ENCODE results near the gene NOX3. TPM values are rescaled to one million over a fixed set of nuclear protein-coding genes. Genes with fewer than 3 reads are reported as not detected.
"Not testable (repeated sequence)": the region's sequence is repeated elsewhere in the genome, so short reads cannot be mapped to it uniquely, and the experiment has no call there.

The NOX3 gene
- total RNA-seq, 2 experiments from 2014 or later = not detected

DNA sequence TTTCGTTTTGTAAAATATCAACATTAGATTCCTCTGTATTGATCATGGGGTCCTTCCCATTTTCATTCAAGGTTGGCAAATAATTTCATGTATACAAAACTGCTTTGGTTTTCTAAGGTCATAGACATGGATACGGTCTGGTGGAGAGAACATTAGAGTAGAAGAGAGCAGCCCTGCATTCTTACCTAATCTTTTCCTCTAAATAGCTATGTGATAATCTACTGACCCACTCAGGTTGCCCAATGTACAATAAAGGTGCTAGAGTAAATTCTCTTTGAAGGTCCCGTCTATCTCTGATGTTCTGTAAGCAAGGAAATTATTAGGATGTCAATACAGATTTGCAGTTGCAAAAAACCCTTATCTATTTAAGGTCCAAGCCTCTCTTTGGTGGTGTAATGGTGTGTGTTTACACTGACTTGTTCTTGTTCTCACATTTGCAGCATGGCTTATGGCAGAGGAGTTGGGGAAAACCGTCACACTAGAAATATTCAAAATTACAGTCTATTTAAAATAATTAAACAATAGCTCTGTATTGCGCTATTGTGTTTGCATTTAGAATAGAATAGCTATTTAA lies 31.2 kb upstream of the NOX3 start:
- CTCF ChIA-PET = no interaction called here
- no peak for ATAC-seq

DNA sequence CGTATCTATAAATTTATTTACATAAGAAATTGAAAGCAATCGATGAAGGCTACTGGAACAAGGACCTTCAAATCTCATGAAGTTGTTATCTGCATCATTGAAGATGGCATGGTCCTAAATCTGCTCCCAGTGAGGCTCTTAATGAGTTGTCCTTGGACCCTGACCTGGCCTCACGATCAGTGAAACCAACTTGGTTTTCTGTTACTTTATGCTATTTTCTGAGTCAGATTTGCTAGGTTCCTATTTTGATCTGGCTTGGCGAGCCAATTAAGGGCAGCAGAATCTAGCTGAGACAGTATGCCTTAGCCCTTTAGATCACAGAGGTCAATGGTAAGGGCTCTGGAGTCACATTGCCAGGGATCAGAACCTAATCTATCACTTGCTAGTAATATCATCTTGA lies 30.1 kb upstream of the NOX3 start:
- no peak overlapping the region for H3K4me3 Mint-ChIP-seq

More for the DNA sequence above, 31.2 kb upstream of the NOX3 start:
- Mint-ChIP-seq H3K9me3 (ENCODE audit: low read depth) (no peaks in the 10 kb centered on the region), H3K4me3 (no peak overlapping the region), H3K36me3 (no peaks in the 10 kb centered on the region), H3K27me3 (peaks cover 11% of the 10 kb centered on the region), H3K4me1 (no peaks in the 10 kb centered on the region), H3K27ac (no peak overlapping the region)
- no peak for DNase-seq

DNA sequence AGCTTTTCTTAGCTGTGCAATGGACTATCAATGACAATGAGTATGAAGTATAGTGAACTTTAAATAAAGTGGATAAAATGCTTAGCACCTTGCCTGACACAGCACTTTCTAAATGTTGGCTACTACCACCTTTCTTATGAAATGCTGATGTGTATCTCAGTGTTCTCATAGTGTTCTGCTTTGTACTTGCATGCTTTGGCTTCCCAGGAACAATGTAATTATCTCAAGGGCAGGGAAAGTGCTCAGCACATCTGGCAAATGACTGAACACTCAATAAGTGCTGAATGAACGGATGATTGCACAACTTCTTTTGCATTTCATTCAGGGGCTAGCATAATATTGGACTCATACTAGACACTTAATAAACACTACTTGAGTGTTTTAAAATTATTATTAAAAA lies 28.2 kb upstream of the NOX3 start:
- peaks cover 2% of the 10 kb centered on the region for H3K36me3 Mint-ChIP-seq
- H3K27me3 Mint-ChIP-seq = peaks cover 18% of the 10 kb centered on the region
- CTCF ChIA-PET = no interaction called here

More for the DNA sequence above, 30.1 kb upstream of the NOX3 start:
- DNase-seq (no peak), ATAC-seq (no peak)
- Mint-ChIP-seq H3K27ac (no peak overlapping the region), H3K27me3 (peaks cover 15% of the 10 kb centered on the region), H3K4me1 (no peaks in the 10 kb centered on the region), H3K36me3 (peaks cover 2% of the 10 kb centered on the region), H3K9me3 (ENCODE audit: low read depth) (no peaks in the 10 kb centered on the region)
- CTCF ChIA-PET = no interaction called here

DNA sequence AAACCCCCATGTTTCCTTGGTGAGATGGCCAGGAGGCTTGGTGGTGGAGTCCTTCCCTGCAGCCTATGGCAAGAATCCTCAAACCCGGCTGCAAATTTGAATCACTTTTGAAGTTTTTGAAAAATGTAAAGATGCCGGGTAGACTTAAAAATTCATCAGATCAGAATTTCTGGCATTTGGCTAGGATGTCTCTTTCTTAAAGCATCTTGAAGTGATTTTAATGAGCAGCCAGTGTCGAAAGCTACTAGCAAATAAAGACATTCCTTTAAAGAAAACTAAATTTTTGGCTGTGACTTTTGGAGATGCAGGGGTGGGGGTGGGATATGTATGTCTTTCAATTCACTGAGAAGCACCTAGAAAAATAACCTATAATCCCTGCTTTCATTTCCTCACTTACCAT lies 25.6 kb upstream of the NOX3 start:
- CTCF ChIA-PET = no interaction called here
- no peak for ATAC-seq

More for the DNA sequence above, 28.2 kb upstream of the NOX3 start:
- no peak overlapping the region for H3K4me3 Mint-ChIP-seq
- no peaks in the 10 kb centered on the region for H3K4me1 Mint-ChIP-seq
- H3K9me3 Mint-ChIP-seq (ENCODE audit: low read depth) = no peaks in the 10 kb centered on the region
- H3K27ac Mint-ChIP-seq = no peak overlapping the region
- DNase-seq = no peak
- no peak for ATAC-seq

DNA sequence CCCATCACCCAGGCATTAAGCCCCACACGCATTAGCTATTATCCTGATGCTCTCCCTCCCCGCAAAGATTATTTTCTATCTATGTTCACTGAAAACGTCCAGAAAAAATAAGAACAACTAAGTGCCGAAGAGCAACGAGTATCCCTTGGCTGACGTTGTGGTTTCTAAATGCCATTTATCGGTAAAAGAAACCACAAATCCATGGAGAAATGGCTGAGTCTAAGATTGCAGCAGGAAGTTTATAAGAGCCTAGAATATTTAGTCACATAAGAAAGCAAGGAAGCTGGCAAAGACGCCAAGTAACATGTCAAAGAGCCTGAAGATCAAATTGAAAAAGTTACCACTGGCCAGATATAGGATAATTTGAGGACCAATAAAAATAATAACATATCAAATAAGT lies 18.1 kb upstream of the NOX3 start:
- H3K27ac Mint-ChIP-seq = no peak overlapping the region
- ATAC-seq (no peak), DNase-seq (no peak)
- no peaks in the 10 kb centered on the region for H3K4me1 Mint-ChIP-seq
- H3K36me3 Mint-ChIP-seq = no peaks in the 10 kb centered on the region
- CTCF ChIA-PET = no interaction called here
- peaks cover 6% of the 10 kb centered on the region for H3K27me3 Mint-ChIP-seq
- peaks cover 6% of the 10 kb centered on the region for H3K9me3 Mint-ChIP-seq (ENCODE audit: low read depth)
- no peak overlapping the region for H3K4me3 Mint-ChIP-seq

More for the DNA sequence above, 25.6 kb upstream of the NOX3 start:
- Mint-ChIP-seq H3K27me3 (peaks cover 22% of the 10 kb centered on the region), H3K27ac (no peak overlapping the region), H3K4me3 (no peak overlapping the region), H3K36me3 (peaks cover 2% of the 10 kb centered on the region), H3K9me3 (ENCODE audit: low read depth) (no peaks in the 10 kb centered on the region), H3K4me1 (no peaks in the 10 kb centered on the region)
- DNase-seq = no peak

DNA sequence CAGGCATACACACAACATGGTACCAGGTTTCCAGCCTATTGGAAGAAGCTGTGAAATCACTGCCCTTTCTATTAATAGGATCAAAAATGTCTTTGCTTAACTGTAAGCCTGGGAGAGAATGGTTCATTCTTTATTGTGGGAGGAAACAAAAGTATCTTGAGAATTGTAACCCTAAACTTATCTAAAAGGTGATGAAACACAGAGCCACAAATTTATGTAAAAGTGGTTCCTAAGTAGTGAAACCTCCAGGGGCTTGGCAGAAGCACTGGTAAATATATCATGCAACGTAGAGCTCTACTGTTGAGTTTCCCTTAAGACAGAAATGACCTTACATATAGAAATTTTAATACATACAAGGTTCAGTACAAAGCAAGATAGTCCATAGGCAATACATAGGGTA lies 17.2 kb upstream of the NOX3 start:
- Mint-ChIP-seq H3K27me3 (peaks cover 3% of the 10 kb centered on the region), H3K9me3 (ENCODE audit: low read depth) (peaks cover 6% of the 10 kb centered on the region), H3K4me3 (no peak overlapping the region), H3K4me1 (no peaks in the 10 kb centered on the region), H3K27ac (no peak overlapping the region), H3K36me3 (no peaks in the 10 kb centered on the region)
- DNase-seq (no peak), ATAC-seq (no peak)
- CTCF ChIA-PET = no interaction called here

DNA sequence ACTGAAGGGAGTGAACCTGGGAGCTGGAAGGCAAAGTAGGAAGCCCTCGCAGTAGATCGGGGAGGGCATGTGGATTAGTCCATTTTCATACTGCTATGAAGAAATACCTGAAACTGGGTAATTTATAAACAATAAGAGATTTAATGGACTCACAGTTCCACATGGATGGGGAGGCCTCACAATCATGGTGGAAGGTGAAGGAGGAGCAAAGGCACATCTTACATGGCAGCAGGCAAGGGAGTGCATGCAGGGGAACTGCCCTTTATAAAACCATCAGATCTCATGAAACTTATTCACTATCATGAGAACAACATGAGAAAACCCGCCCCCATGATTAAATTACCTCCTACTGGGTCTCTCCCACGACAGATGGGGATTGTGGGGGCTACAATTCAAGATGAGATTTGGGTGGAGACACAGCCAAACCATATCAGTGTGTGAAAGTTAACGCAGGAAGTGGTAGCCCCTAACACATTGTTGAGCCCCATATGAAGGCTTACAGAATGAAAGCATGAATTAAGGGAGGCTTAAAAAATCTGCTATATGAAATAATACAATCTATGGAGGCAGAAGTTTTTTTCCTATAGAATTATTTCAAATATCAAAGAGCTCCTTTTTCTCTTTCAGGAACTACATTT lies 15.5 kb upstream of the NOX3 start:
- H3K36me3 Mint-ChIP-seq; H3K4me3 Mint-ChIP-seq; H3K27ac Mint-ChIP-seq; DNase-seq; ATAC-seq; CTCF ChIA-PET; H3K4me1 Mint-ChIP-seq; H3K9me3 Mint-ChIP-seq (ENCODE audit: low read depth); H3K27me3 Mint-ChIP-seq: not testable (repeated sequence)

DNA sequence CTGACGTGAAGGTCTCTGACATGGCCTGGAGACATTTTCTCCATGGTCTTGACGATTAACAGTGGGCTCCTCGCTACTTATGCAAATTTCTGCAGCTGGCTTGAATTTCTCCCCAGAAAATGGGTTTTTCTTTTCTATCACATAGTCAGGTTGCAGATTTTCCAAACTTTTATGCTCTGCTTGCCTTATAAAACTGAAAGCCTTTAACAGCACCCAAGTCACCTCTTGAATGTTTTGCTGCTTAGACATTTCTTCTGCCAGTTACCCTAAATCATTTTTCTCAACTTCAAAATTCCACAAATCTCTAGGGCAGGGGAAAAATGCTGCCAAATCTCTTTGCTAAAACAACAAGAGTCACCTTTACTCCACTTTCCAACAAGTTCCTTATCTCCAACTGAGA lies 12.9 kb upstream of the NOX3 start:
- H3K4me3 Mint-ChIP-seq; H3K9me3 Mint-ChIP-seq (ENCODE audit: low read depth); H3K36me3 Mint-ChIP-seq; H3K4me1 Mint-ChIP-seq; H3K27me3 Mint-ChIP-seq; CTCF ChIA-PET; ATAC-seq; DNase-seq; H3K27ac Mint-ChIP-seq: not testable (repeated sequence)

DNA sequence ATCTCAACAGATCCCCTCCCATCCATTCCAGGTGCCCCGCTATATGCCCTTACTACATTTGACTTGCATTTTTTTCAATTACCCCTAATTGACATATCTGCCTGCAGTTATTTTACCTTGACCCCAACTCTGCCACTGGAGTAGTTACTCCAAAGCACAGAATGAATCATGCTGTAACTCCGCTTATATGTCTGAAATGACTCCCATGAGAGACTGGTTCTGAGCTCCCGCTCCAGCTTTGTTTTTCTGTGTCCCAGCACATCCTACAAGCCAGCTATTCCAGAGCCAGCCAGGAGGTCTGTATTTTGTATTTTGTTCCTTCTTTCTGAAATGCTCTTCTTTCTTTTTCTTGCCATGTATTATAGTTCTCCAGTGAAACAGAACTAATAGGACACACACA lies 10.9 kb upstream of the NOX3 start:
- H3K36me3 Mint-ChIP-seq = no peaks in the 10 kb centered on the region
- no peak for ATAC-seq
- CTCF ChIA-PET = no interaction called here

DNA sequence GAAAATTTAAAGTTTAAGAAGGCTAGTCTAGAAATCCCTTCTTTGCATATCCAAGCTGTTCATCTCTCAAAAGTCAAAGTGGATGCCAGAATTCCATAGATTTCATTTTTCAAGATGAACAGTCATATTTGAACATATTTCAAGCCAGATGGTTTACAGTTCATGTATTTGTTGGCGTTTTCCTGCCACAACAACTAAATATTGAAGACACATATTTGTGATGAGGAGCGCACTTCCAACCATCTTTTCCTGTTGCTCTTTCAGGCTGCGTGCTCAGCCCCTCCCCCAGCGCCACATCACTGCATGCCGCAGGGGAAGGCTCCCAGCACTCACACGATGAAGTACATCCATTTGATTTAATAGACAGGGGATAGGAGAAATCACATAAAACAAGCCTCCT lies 5.9 kb upstream of the NOX3 start:
- Mint-ChIP-seq H3K27me3 (peaks cover 29% of the 10 kb centered on the region), H3K9me3 (ENCODE audit: low read depth) (no peaks in the 10 kb centered on the region), H3K36me3 (no peaks in the 10 kb centered on the region), H3K27ac (no peak overlapping the region), H3K4me3 (no peak overlapping the region), H3K4me1 (no peaks in the 10 kb centered on the region)
- CTCF ChIA-PET = no interaction called here
- DNase-seq = no peak
- ATAC-seq = no peak

More for the DNA sequence above, 10.9 kb upstream of the NOX3 start:
- Mint-ChIP-seq H3K27ac (no peak overlapping the region), H3K4me1 (no peaks in the 10 kb centered on the region), H3K27me3 (peaks cover 8% of the 10 kb centered on the region), H3K9me3 (ENCODE audit: low read depth) (peaks cover 9% of the 10 kb centered on the region), H3K4me3 (no peak overlapping the region)
- DNase-seq = no peak

DNA sequence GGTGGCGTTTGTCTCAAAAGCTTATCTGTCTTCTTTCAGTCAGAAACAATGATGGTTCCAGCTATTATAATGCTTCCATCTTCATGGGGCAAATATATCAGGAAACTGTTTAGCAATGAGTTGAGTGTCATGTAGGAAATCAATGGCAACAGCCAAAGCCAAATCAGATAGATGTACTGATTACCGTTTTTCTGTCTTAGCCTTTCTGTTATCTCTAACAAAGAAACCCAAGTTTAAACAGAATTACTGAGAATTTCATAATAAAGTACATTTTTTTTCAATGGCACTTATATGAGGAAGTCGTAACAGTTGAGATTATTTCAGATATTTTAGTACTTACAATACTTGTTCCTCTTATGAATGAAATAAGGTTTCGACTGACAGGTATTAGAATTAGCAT lies 1.2 kb downstream of the NOX3 start:
- Mint-ChIP-seq H3K27me3 (peaks cover 38% of the 10 kb centered on the region), H3K27ac (no peak overlapping the region), H3K36me3 (no peaks in the 10 kb centered on the region), H3K4me1 (no peaks in the 10 kb centered on the region), H3K9me3 (ENCODE audit: low read depth) (no peaks in the 10 kb centered on the region), H3K4me3 (no peak overlapping the region)
- CTCF ChIA-PET = no interaction called here
- ATAC-seq (no peak), DNase-seq (no peak)

DNA sequence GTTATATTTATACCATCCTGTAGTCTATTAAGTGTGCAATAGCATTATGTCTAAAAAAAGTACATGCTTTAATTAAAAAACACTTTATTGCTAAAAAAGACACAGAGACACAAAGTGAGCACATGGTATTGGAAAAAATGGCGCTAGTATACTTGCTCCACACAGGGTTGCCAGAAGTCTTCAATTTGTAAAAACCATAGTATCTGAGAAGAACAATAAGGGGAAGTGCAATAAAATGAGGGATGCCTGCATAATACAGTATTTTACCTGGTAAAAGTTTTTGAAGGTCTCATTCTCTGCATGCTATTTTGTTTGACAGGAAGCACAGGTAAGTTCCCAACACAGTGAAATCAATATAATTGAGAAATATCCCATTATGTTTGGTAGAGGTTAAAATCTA lies 1.6 kb downstream of the NOX3 start:
- DNase-seq (no peak), ATAC-seq (no peak)
- H3K4me1 Mint-ChIP-seq = no peaks in the 10 kb centered on the region
- peaks cover 37% of the 10 kb centered on the region for H3K27me3 Mint-ChIP-seq
- CTCF ChIA-PET = no interaction called here
- H3K9me3 Mint-ChIP-seq (ENCODE audit: low read depth) = no peaks in the 10 kb centered on the region
- no peaks in the 10 kb centered on the region for H3K36me3 Mint-ChIP-seq
- H3K4me3 Mint-ChIP-seq = no peak overlapping the region
- no peak overlapping the region for H3K27ac Mint-ChIP-seq

DNA sequence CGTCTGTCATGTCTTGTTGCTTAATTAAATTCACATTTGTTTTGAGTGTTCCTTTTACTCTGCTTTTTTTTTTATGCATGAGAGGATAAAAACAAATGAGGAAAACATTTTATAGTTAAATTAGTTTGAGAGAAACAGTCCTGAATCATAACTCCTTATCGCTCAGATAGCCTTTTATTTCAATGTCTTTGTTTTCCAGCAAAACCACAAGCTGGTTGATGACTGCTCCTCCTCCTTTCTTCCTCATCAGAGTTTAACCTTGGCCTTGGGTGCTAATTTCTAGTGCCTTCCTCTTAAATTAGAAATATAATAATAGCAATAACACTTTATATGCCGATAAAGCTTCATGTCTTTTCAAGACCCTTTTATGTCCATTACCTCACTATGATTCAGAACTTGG lies 3.1 kb downstream of the NOX3 start:
- no peaks in the 10 kb centered on the region for H3K4me1 Mint-ChIP-seq
- DNase-seq (no peak), ATAC-seq (no peak)
- H3K4me3 Mint-ChIP-seq = no peak overlapping the region
- peaks cover 37% of the 10 kb centered on the region for H3K27me3 Mint-ChIP-seq
- H3K36me3 Mint-ChIP-seq = no peaks in the 10 kb centered on the region
- H3K27ac Mint-ChIP-seq = no peak overlapping the region
- H3K9me3 Mint-ChIP-seq (ENCODE audit: low read depth) = no peaks in the 10 kb centered on the region
- CTCF ChIA-PET = no interaction called here

DNA sequence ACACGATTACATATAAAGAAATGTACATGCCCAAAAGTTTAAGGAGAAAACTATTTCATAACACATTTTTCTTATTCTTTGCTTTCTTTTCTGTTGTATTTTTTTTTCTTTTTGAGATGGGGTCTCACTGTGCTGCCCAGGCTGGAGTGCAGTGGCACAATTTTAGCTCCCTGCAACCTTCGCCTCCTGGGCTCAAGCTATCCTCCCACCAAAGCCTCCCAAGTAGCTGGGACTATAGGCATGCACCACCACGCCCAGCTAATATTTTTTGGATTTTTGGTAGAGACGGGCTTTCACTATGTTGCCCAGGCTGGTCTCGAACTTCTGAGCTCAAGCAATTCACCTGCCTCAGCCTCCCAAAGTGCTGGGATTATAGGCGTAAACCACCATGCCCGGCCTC lies 4.1 kb downstream of the NOX3 start:
- H3K36me3 Mint-ChIP-seq; H3K9me3 Mint-ChIP-seq (ENCODE audit: low read depth); H3K4me1 Mint-ChIP-seq; CTCF ChIA-PET; ATAC-seq; DNase-seq; H3K4me3 Mint-ChIP-seq; H3K27ac Mint-ChIP-seq: not testable (repeated sequence)
- peaks cover 34% of the 10 kb centered on the region for H3K27me3 Mint-ChIP-seq

DNA sequence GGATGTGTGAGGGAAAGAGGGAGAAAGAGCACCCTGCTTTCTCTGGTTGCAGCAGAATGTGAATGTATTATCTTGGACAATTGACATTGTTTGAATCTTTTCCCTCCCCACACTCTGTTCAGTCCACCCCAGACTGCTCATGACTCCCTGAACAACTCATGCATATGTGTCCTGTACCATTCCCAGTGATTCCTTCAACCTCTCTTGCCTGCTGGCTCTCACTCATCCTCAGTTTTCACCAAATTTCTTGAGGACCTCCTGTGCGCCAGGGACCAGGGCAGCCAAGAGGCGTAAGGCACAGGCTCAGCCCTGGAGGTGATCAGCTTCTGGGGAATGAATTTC lies 5.4 kb downstream of the NOX3 start:
- no peaks in the 10 kb centered on the region for H3K9me3 Mint-ChIP-seq (ENCODE audit: low read depth)
- CTCF ChIA-PET = no interaction called here

More for the DNA sequence above, 5.4 kb downstream of the NOX3 start:
- DNase-seq = no peak
- no peak for ATAC-seq
- H3K4me3 Mint-ChIP-seq = no peak overlapping the region
- no peak overlapping the region for H3K27ac Mint-ChIP-seq
- peaks cover 11% of the 10 kb centered on the region for H3K4me1 Mint-ChIP-seq
- H3K36me3 Mint-ChIP-seq = no peaks in the 10 kb centered on the region
- peaks cover 29% of the 10 kb centered on the region for H3K27me3 Mint-ChIP-seq

Measured in activated CD8-positive, alpha-beta memory T cell treated with anti-CD3 and anti-CD28 coated beads, Interleukin-2, amount 10 ng/mL, durations not matched to agents 7 days and 5 days (primary cell).